Vagina (tissue), 2 donors: Measurements from ENCODE around the gene NTSR1.

ENCODE experiments used
- POLR2AphosphoS5 ChIP-seq, 2 donors: sonication (generic); formaldehyde crosslinking; IDR thresholded peaks; one replicate each; pipeline ENCODE4 v1.9.0; 2017; ENCODE audit warnings: antibody characterized with exemption in 2 of 2, mild to moderate bottlenecking in 2 of 2, low read depth in 1 of 2; ENCODE audit not compliant: insufficient read depth in 1 of 2
- TF ChIP-seq, protein P1 (sequence below), 3 experiments: fragments of 450-650 bp in 2 of 3; fragments of 200-600 bp in 1 of 3; sonication (generic) in 1 of 3; IDR thresholded peaks; one replicate each; pipeline ENCODE4 v1.5.1; 2017 to 2019; ENCODE audit warnings: antibody characterized with exemption in 3 of 3, mild to moderate bottlenecking in 2 of 3, moderate library complexity in 2 of 3

DNA sequence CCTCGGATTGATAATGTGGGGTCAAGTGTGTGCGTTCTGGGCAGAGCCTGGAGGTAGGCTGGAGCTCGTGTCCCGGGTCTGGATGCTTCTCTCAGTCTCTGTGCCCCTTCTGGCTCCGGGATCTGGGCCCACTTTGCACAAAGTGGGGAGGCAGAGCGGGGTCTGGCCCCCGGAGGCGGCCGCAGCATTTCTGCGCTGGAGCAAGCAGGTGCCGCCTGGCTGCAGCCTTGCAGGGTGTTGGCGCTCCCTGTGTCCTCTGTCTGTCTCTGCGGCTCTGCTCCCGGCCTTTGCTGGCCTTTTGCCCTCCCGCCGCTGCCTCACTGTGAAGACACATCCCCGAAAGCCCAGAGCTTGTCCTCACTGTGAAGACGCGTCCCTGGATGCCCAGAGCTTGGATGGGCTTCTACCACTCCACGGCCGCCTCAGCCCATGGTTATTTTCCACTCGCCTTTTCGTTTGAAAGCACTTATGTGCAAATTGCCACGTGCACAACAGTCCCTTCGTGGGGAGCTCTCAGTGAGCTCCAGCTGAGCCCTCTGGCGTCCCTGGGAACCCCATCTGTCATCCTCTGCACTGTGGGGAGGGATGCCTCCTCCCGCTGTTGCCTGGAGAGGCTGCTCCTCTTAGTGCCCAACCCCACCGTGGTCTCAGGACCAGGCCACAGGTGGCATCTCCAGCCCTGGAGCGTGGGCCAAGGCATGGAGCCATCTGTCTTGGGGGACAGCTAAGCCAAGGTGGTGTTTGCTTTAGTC lies 49.0 kb upstream of the NTSR1 start:
- TF ChIP-seq, protein P1, sequence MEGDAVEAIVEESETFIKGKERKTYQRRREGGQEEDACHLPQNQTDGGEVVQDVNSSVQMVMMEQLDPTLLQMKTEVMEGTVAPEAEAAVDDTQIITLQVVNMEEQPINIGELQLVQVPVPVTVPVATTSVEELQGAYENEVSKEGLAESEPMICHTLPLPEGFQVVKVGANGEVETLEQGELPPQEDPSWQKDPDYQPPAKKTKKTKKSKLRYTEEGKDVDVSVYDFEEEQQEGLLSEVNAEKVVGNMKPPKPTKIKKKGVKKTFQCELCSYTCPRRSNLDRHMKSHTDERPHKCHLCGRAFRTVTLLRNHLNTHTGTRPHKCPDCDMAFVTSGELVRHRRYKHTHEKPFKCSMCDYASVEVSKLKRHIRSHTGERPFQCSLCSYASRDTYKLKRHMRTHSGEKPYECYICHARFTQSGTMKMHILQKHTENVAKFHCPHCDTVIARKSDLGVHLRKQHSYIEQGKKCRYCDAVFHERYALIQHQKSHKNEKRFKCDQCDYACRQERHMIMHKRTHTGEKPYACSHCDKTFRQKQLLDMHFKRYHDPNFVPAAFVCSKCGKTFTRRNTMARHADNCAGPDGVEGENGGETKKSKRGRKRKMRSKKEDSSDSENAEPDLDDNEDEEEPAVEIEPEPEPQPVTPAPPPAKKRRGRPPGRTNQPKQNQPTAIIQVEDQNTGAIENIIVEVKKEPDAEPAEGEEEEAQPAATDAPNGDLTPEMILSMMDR (IDR thresholded peaks at IDR 0.05) = no peak
- TF ChIP-seq POLR2AphosphoS5 (IDR thresholded peaks at IDR 0.05; ENCODE audit: insufficient read depth in 1 of 2, low read depth in 1 of 2) = no peak
